GM13977 (cell line): Measurements from ENCODE around the gene KRT23.

Experiments used
- DNase-seq: peaks from one replicate; pipeline ENCODE4 v3.0.0; 2012; ENCODE audit warnings: low spot score
- CTCF ChIP-seq: IDR thresholded peaks from 2 replicates; pipeline ENCODE4 v1.5.1; 2012; ENCODE audit warnings: mild to moderate bottlenecking, control low read depth; ENCODE audit not compliant: insufficient read depth; ENCODE audit errors: extremely low read depth, missing control alignments
- in situ Hi-C: fragments of 300-500 bp; cut with MboI; formaldehyde crosslinking; loops from one replicate; pipeline ENCODE4 v1.12.0; 2022; ENCODE audit warnings: low sequenced_read_pairs, low pct_unique_long_range_greater_than_20kb, mixed read lengths, inconsistent platforms; ENCODE audit not compliant: unreplicated experiment

KRT23 gene

GRCh38 chr17:40883626-40884334 lies 53.7 kb downstream of the KRT23 start:
- no peak for DNase-seq
- in situ Hi-C loops, result no loop called here
- TF ChIP-seq CTCF, result no peak

GRCh38 chr17:40883031-40883430 lies 54.4 kb downstream of the KRT23 start:
- DNase-seq, result no peak
- no peak for TF ChIP-seq CTCF
- in situ Hi-C loops, result no loop called here

- in situ Hi-C loops, result no loop called here
- DNase-seq, result no peak
- TF ChIP-seq CTCF, result no peak
Observed at GRCh38 chr17:40879026-40879425, 58.4 kb downstream of the KRT23 start.

GRCh38 chr17:40878044-40878443 lies 59.4 kb downstream of the KRT23 start:
- no peak for TF ChIP-seq CTCF
- in situ Hi-C loops, result no loop called here
- no peak for DNase-seq

- TF ChIP-seq CTCF, result no peak
- DNase-seq, result no peak
- in situ Hi-C loops, result no loop called here
Observed at GRCh38 chr17:40873801-40874200, 63.6 kb downstream of the KRT23 start.

GRCh38 chr17:40873255-40873654 lies 64.2 kb downstream of the KRT23 start:
- no peak for TF ChIP-seq CTCF
- no peak for DNase-seq
- in situ Hi-C loops, result no loop called here
